Right atrium auricular region (tissue), 2 donors: ENCODE data around the gene HES4. TPM values are rescaled to one million over a fixed set of nuclear protein-coding genes. Genes with fewer than 3 reads are reported as not detected.

ENCODE experiments used
- DNase-seq: peaks from one replicate; pipeline ENCODE4 v3.0.0-alpha.2; 2019; ENCODE audit warnings: low spot score
- H3K27ac ChIP-seq, 2 donors: fragments of 200-600 bp; sonication (generic); 1 replicate in 1 of 2; 2 replicates in 1 of 2; pipeline ENCODE4 v1.5.1; 2016 to 2019
- H3K27me3 ChIP-seq, 2 donors: fragments of 200-600 bp; sonication (generic); one replicate each; pipeline versions ENCODE4 v1.5.1 to v1.6.0; 2017 to 2019
- H3K36me3 ChIP-seq: fragments of 200-600 bp; sonication (generic); one replicate; pipeline ENCODE4 v1.5.1; 2016
- H3K4me1 ChIP-seq, 2 donors: fragments of 200-600 bp; sonication (generic); one replicate each; pipeline versions ENCODE4 v1.5.1 to v1.6.0; 2017 to 2019
- H3K4me3 ChIP-seq, 2 donors: fragments of 200-600 bp; sonication (generic); 1 replicate in 1 of 2; 2 replicates in 1 of 2; pipeline ENCODE4 v1.5.1; 2017 to 2019; ENCODE audit warnings: mild to moderate bottlenecking in 1 of 2, moderate library complexity in 1 of 2
- H3K9me3 ChIP-seq, 2 donors: fragments of 200-600 bp; sonication (generic); one replicate each; pipeline ENCODE4 v1.5.1; 2019
- CTCF ChIP-seq, 2 donors: fragments of 200-600 bp; sonication (generic); IDR thresholded peaks; one replicate each; pipeline ENCODE4 v1.5.1; 2019; ENCODE audit warnings: antibody characterized with exemption in 2 of 2
- total RNA-seq, 2 donors: library from RNA; depleted of rRNA; stranded (reverse); fragments of >200 nt; gene quantifications; one replicate each; pipeline ENCODE4 v1.1.0, GENCODE V29; 2016

Gene HES4
- total RNA-seq, 2 donors from 2014 or later = 31.8 to 68.4 TPM

GRCh38 chr1:972726-973458 lies 27.0 kb downstream of the HES4 start:
- no peak overlapping the region for H3K4me3 ChIP-seq
- peaks cover 0 to 9% of the 10 kb centered on the region in 2 donors for H3K4me1 ChIP-seq
- no peak for TF ChIP-seq CTCF (IDR thresholded peaks at IDR 0.05)
- H3K36me3 ChIP-seq = no peaks in the 10 kb centered on the region
- no peak overlapping the region for H3K27ac ChIP-seq
- H3K9me3 ChIP-seq = no peaks in the 10 kb centered on the region
- DNase-seq = no peak
- H3K27me3 ChIP-seq = peaks cover 4 to 14% of the 10 kb centered on the region in 2 donors

GRCh38 chr1:971751-972506 lies 28.0 kb downstream of the HES4 start:
- peaks cover 4 to 14% of the 10 kb centered on the region in 2 donors for H3K27me3 ChIP-seq
- no peak for DNase-seq
- no peak for TF ChIP-seq CTCF (IDR thresholded peaks at IDR 0.05)

GRCh38 chr1:970973-971730 lies 28.7 kb downstream of the HES4 start:
- no peak overlapping the region for H3K27ac ChIP-seq

More at GRCh38 chr1:971751-972506, 28.0 kb downstream of the HES4 start:
- Histone ChIP-seq H3K36me3 (no peaks in the 10 kb centered on the region), H3K9me3 (no peaks in the 10 kb centered on the region), H3K27ac (no peak overlapping the region), H3K4me3 (no peak overlapping the region), H3K4me1 (peaks cover 0 to 15% of the 10 kb centered on the region in 2 donors)

GRCh38 chr1:970242-970972 lies 29.5 kb downstream of the HES4 start:
- no peaks in the 10 kb centered on the region for H3K36me3 ChIP-seq
- no peaks in the 10 kb centered on the region for H3K9me3 ChIP-seq
- no peak overlapping the region for H3K27ac ChIP-seq
- peaks cover 4 to 14% of the 10 kb centered on the region in 2 donors for H3K27me3 ChIP-seq
- H3K4me1 ChIP-seq = peaks cover 0 to 19% of the 10 kb centered on the region in 2 donors
- no peak overlapping the region for H3K4me3 ChIP-seq
- TF ChIP-seq CTCF (IDR thresholded peaks at IDR 0.05) = no peak
- no peak for DNase-seq

More at GRCh38 chr1:970973-971730, 28.7 kb downstream of the HES4 start:
- H3K4me3 ChIP-seq = no peak overlapping the region
- H3K36me3 ChIP-seq = no peaks in the 10 kb centered on the region
- no peaks in the 10 kb centered on the region for H3K9me3 ChIP-seq
- TF ChIP-seq CTCF (IDR thresholded peaks at IDR 0.05) = no peak
- H3K4me1 ChIP-seq = peaks cover 0 to 20% of the 10 kb centered on the region in 2 donors
- DNase-seq = no peak
- peaks cover 4 to 14% of the 10 kb centered on the region in 2 donors for H3K27me3 ChIP-seq

- no peak for TF ChIP-seq CTCF (IDR thresholded peaks at IDR 0.05)
- Histone ChIP-seq H3K4me3 (no peak overlapping the region), H3K36me3 (no peaks in the 10 kb centered on the region), H3K4me1 (peaks cover 0 to 19% of the 10 kb centered on the region in 2 donors), H3K27ac (no peak overlapping the region), H3K27me3 (peaks cover 4 to 14% of the 10 kb centered on the region in 2 donors), H3K9me3 (no peaks in the 10 kb centered on the region)
- no peak for DNase-seq
These were observed 30.5 kb downstream of the HES4 start for GRCh38 chr1:969260-969855.
